LNCAP (cell line): ENCODE measurements around the gene SLC19A3.
"Not testable (repeated sequence)": the region's sequence is repeated elsewhere in the genome, so short reads cannot be mapped to it uniquely, and the experiment has no call there.

Experiments
- TF ChIP-seq, protein P1 (sequence below): fragments of 450-650 bp; IDR thresholded peaks from 2 replicates; pipeline ENCODE4 v1.5.1; 2017; ENCODE audit warnings: mild to moderate bottlenecking

SLC19A3 gene

DNA sequence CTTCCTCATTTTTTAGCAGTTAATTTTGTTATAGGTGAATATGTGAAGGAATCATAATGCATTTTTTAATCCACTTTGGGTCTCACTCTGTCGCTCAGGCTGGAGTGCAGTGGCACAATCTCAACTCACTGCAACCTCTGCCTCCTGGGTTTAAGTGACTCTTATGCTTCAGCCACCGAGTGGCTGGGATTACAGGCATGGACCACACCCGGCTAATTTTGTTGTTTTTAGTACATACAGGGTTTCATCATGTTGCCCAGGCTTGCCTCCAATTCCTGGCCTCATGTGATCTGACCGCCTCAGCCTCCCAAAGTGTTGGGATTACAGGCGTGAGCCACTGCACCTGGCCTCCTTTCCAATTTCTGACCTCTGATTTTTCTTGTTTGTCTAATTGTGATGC is 33.6 kb downstream of the SLC19A3 start:
- TF ChIP-seq, protein P1, sequence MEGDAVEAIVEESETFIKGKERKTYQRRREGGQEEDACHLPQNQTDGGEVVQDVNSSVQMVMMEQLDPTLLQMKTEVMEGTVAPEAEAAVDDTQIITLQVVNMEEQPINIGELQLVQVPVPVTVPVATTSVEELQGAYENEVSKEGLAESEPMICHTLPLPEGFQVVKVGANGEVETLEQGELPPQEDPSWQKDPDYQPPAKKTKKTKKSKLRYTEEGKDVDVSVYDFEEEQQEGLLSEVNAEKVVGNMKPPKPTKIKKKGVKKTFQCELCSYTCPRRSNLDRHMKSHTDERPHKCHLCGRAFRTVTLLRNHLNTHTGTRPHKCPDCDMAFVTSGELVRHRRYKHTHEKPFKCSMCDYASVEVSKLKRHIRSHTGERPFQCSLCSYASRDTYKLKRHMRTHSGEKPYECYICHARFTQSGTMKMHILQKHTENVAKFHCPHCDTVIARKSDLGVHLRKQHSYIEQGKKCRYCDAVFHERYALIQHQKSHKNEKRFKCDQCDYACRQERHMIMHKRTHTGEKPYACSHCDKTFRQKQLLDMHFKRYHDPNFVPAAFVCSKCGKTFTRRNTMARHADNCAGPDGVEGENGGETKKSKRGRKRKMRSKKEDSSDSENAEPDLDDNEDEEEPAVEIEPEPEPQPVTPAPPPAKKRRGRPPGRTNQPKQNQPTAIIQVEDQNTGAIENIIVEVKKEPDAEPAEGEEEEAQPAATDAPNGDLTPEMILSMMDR: no peak

DNA sequence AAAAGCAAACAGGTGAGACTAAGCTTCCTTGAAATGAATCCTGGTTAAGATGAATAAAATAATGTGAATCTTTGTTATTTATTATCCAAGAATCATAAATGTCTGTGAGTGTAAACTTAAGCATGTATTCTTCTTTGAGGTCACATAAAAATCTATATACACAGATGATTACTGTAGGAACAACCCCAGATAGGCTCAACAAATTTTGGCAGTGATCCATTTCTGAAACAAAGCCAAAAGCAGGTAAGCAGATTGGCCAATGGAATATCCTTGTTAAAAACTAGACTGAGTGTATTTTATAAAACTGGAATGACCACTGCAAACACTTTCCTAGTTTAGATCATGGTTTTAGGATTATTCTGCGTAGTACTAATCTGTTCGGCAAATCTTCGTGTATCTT is 39.9 kb downstream of the SLC19A3 start:
- TF ChIP-seq, protein P1: no peak

DNA sequence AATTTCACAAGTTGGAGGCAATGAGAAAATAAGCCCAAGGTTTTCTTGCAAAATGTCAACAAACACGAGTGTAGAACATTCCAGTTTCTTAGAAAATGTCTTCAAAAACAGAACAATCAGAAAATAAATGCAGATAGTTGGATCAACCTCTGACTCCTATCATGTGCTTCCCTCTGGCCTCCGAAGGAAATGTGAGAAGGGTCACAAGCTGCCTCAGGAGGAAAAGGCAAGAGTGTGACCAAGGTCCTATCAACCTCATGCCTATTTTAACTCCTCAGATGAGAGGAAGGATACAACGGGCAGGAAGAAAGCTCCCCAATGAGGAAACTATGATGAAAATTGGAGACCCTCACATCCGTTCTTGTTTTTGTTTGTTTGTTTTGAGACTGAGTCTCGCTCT is 43.3 kb downstream of the SLC19A3 start:
- TF ChIP-seq, protein P1: no peak

DNA sequence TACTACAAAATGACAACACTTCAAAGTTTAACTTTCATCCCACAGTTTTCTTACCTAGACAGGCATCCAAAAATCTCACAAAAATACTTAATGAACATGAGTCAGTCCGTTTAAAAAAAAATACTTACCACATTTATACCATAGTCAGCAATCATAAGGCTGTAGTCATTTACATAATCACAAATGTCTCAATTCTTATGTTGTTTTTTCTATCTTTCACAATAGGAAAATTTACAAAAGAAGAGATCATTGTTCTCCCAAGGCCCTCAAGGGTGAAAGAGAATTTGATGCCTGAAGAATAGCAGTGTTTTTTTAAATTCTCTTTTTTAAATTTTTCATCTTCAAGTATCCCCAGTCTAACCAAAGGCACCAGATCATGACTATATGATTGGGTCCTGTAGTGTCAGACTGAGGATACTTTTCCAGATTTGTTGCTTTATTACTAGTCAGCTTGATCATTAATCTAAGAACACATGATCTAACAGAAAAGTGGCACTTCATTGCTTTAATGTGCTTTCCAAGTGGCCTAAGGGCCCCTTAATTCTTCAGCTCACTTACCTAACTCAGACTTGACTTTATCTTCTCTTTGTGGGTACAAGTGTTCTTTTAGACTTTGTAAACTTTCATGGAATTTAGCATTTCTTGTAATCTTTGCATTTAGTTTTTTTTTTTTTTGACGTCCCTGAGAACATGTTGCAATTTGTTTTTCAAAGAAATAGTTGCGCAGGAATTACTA is 46.5 kb downstream of the SLC19A3 start:
- TF ChIP-seq, protein P1: no peak

DNA sequence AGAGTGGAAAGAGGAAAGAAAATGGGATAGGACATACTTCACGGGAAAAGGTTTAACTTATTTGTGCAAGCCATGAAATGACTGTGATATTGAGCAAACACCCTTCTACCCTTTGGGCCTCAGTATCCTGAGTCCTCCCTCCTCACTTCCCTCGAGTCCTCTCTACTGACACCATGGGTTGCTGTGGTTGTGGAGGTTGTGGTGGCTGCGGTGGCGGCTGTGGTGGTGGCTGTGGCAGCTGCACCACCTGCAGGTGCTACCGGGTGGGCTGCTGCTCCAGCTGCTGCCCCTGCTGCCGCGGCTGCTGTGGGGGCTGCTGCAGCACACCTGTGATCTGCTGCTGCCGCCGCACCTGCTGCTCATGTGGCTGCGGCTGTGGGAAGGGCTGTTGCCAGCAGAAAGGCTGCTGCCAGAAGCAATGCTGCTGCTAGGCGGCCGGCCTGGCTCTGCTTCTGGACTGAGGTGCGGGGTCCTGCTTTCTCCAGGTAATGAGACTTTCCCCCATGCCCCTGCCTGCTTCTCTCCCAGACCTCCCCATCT is 51.1 kb downstream of the SLC19A3 start, which contains the start of gene SCYGR5:
Gene SCYGR5 (plus strand): TSS at position 174 of the 540 bp plus-strand sequence. CDS start 0 bp downstream, at position 174.
- TF ChIP-seq, protein P1: not testable (repeated sequence)

DNA sequence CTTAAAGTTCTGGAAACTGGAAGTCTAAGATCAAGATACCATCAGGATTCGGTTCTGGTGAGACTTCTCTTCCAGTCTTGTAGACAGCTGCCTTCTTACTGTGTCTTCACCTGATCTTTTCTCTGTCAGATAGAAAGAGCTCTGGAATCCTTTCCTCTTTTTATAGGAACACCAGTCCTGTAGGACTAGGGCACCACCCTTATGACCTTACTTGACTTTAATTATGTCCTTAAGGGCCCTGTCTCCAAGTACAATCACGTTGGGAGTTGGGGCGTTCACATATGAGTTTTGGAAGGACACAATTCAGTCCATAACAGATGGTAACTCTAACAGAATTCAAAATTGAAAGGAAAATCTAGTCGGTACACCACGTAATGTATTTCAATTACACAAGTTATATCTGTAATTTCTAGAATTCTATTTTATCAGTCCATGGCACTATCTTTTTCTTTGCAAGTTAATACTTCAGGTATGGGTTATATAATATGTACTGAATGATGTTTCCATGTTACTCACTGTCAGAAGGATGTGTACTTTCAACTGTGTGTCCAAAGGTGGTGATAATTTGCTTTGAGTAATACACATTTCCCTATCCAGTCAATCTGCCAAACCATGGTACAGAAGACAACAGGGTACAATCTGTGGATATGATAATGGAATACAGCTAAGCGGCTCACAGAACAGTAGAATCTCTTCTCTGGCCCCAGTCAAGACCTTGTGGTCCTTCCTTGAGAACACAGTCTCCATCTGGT is 52.5 kb downstream of the SLC19A3 start:
- TF ChIP-seq, protein P1: no peak

DNA sequence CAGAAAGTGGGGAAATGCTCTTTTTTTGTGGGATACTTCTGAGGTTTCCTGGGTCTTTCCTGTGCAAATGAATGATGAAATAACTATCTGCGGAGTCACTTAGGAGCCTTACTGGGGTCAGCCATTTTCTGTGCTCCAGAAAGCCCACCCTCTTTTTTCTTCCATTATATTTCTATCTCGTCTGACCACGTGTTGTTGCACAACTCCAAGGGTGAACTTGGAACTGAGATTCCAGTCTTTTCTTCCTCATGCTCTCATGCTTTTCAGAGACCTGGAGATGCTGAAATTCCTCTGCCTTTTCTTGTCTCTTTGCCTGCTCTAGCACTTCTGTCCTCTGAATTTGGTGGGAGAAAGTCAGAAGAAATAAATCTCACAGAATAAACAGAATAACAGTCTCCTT is 56.0 kb downstream of the SLC19A3 start:
- TF ChIP-seq, protein P1: no peak
